HG03565 (cell line): ENCODE results near the gene FLRT2.

Experiments
- ATAC-seq: cut with Tn5 transposase; IDR thresholded peaks from one replicate; pipeline ENCODE4 v1.9.1; 2021; ENCODE audit warnings: mild to moderate bottlenecking, moderate library complexity; ENCODE audit not compliant: unreplicated experiment

FLRT2 gene

GRCh38 chr14:85528897-85529631, 880 bp upstream of the FLRT2 start:
- ATAC-seq, result no peak

GRCh38 chr14:85530626-85531025, 682 bp downstream of the FLRT2 start:
- no peak for ATAC-seq

GRCh38 chr14:85531141-85531586, 1.2 kb downstream of the FLRT2 start:
- ATAC-seq, result no peak

- ATAC-seq, result no peak
These were observed 1.8 kb downstream of the FLRT2 start for GRCh38 chr14:85531587-85532373.

- no peak for ATAC-seq
These were observed 2.6 kb downstream of the FLRT2 start for GRCh38 chr14:85532374-85533022.

- no peak for ATAC-seq
These were observed 3.3 kb downstream of the FLRT2 start for GRCh38 chr14:85533023-85533860.

- ATAC-seq, result no peak
These were observed 3.9 kb downstream of the FLRT2 start for GRCh38 chr14:85533861-85534291.

GRCh38 chr14:85534458-85535293, 4.7 kb downstream of the FLRT2 start:
- ATAC-seq, result no peak

GRCh38 chr14:85535321-85535720, 5.4 kb downstream of the FLRT2 start:
- no peak for ATAC-seq

GRCh38 chr14:85535991-85536832, 6.3 kb downstream of the FLRT2 start:
- ATAC-seq, result no peak

GRCh38 chr14:85536833-85537190, 6.9 kb downstream of the FLRT2 start:
- no peak for ATAC-seq

GRCh38 chr14:85537526-85537925, 7.6 kb downstream of the FLRT2 start:
- ATAC-seq, result no peak

- ATAC-seq, result no peak
These were observed 8.7 kb downstream of the FLRT2 start for GRCh38 chr14:85538636-85539035.

GRCh38 chr14:85539510-85539909, 9.6 kb downstream of the FLRT2 start:
- ATAC-seq, result no peak

- no peak for ATAC-seq
These were observed 12.7 kb downstream of the FLRT2 start for GRCh38 chr14:85542623-85543022.

GRCh38 chr14:85545738-85546137, 15.8 kb downstream of the FLRT2 start:
- no peak for ATAC-seq

GRCh38 chr14:85546390-85546789, 16.4 kb downstream of the FLRT2 start:
- no peak for ATAC-seq

- no peak for ATAC-seq
These were observed 19.8 kb downstream of the FLRT2 start for GRCh38 chr14:85549697-85550096.

GRCh38 chr14:85554106-85554505, 24.2 kb downstream of the FLRT2 start:
- ATAC-seq, result no peak
